K562 (cell line): Measurements from ENCODE around the gene PIK3C2A. TPM values are rescaled to one million over a fixed set of nuclear protein-coding genes. Genes with fewer than 3 reads are reported as not detected.
A peak's percentile ranks its signal among the peaks of the same experiment; 100 is the strongest.

Source experiments
- ATF3 ChIP-seq, 2 experiments: fragments of 450-650 bp in 1 of 2; sonication (generic) in 1 of 2; formaldehyde crosslinking in 1 of 2; IDR thresholded peaks in 1 of 2; conservative IDR thresholded peaks in 1 of 2; 2 replicates each; pipeline versions ENCODE4 v1.6.1 to v1.8.1; 2016 to 2023; ENCODE audit warnings: mild to moderate bottlenecking in 2 of 2, moderate library complexity in 2 of 2, inconsistent platforms in 1 of 2, missing genetic modification reagents in 1 of 2
- CBFA2T3 ChIP-seq: fragments of 450-650 bp; IDR thresholded peaks from 2 replicates; pipeline ENCODE4 v1.6.1; 2017
- CSDE1 ChIP-seq, 2 experiments: fragments of 450-650 bp; IDR thresholded peaks; 2 replicates each; pipeline ENCODE4 v1.6.1; 2016; ENCODE audit warnings: mild to moderate bottlenecking in 1 of 2
- DDX20 ChIP-seq: fragments of 450-650 bp; IDR thresholded peaks from 2 replicates; pipeline ENCODE4 v1.6.1; 2016; ENCODE audit warnings: missing genetic modification characterization, low read depth, mild to moderate bottlenecking, missing compliant biosample characterization, moderate library complexity
- ELF4 ChIP-seq: fragments of 450-650 bp; formaldehyde crosslinking; IDR thresholded peaks from 2 replicates; pipeline ENCODE4 v1.4.0; 2022; ENCODE audit warnings: missing genetic modification characterization
- EP400 ChIP-seq: fragments of 450-650 bp; IDR thresholded peaks from 2 replicates; pipeline ENCODE4 v1.6.1; 2017; ENCODE audit warnings: antibody characterized with exemption, mild to moderate bottlenecking, moderate library complexity
- EZH2 ChIP-seq: IDR thresholded peaks from 2 replicates; pipeline ENCODE4 v1.6.1; 2012; ENCODE audit warnings: low read depth, mild to moderate bottlenecking, inconsistent platforms, low read length, borderline replicate concordance
- GATAD2B ChIP-seq: fragments of 450-650 bp; IDR thresholded peaks from 2 replicates; pipeline ENCODE4 v1.6.1; 2017; ENCODE audit warnings: mild to moderate bottlenecking, borderline replicate concordance
- HNRNPK ChIP-seq: fragments of 200-400 bp; formaldehyde crosslinking; IDR thresholded peaks from one replicate; pipeline ENCODE4 v1.6.1; 2018; ENCODE audit warnings: mild to moderate bottlenecking, low read depth, low read length; ENCODE audit not compliant: poor library complexity, severe bottlenecking
- KLF10 ChIP-seq: fragments of 250-450 bp; sonication (Bioruptor Pico); IDR thresholded peaks from 2 replicates; pipeline ENCODE4 v1.6.1; 2021; ENCODE audit warnings: matching md5 sums
- MIER1 ChIP-seq: fragments of 450-650 bp; IDR thresholded peaks from 2 replicates; pipeline ENCODE4 v1.6.1; 2016; ENCODE audit warnings: antibody characterized with exemption, mild to moderate bottlenecking, low read depth
- NFIC ChIP-seq: fragments of 450-650 bp; IDR thresholded peaks from 2 replicates; pipeline ENCODE4 v1.6.1; 2017; ENCODE audit warnings: mild to moderate bottlenecking, inconsistent platforms
- NFXL1 ChIP-seq: fragments of 450-650 bp; formaldehyde crosslinking; IDR thresholded peaks from 2 replicates; pipeline ENCODE4 v1.4.0; 2021; ENCODE audit warnings: mild to moderate bottlenecking
- PHF21A ChIP-seq: fragments of 450-650 bp; IDR thresholded peaks from 2 replicates; pipeline ENCODE4 v1.6.1; 2017; ENCODE audit warnings: low read depth, borderline replicate concordance
- PTRF ChIP-seq: fragments of 450-650 bp; IDR thresholded peaks from 2 replicates; pipeline ENCODE4 v1.6.1; 2016; ENCODE audit warnings: mild to moderate bottlenecking, missing genetic modification characterization, missing compliant biosample characterization
- RBM39 ChIP-seq: fragments of 200-400 bp; formaldehyde crosslinking; optimal IDR thresholded peaks from 2 replicates; pipeline ENCODE3; 2018; ENCODE audit warnings: low read depth, low read length
- SAFB ChIP-seq: fragments of 200-400 bp; formaldehyde crosslinking; IDR thresholded peaks from 2 replicates; pipeline ENCODE4 v1.6.1; 2017; ENCODE audit warnings: low read depth, low read length, borderline replicate concordance
- XRCC5 ChIP-seq: fragments of 200-400 bp; formaldehyde crosslinking; IDR thresholded peaks from 2 replicates; pipeline ENCODE4 v1.6.1; 2017; ENCODE audit warnings: low read depth, mild to moderate bottlenecking, low read length
- ZC3H11A ChIP-seq: IDR thresholded peaks from 2 replicates; pipeline ENCODE4 v1.6.1; 2012; ENCODE audit warnings: low read depth, low read length, improper control_type of control experiment
- ZFP36 ChIP-seq: fragments of 150-350 bp; IDR thresholded peaks from 2 replicates; pipeline ENCODE4 v1.6.1; 2018; ENCODE audit warnings: low read length, low read depth; ENCODE audit not compliant: partially characterized antibody
- polyA plus RNA-seq, 8 experiments: library from polyadenylated mRNA; depleted of rRNA in 4 of 8; stranded (reverse) in 5 of 8; unstranded in 3 of 8; fragments of >200 nt; fragmentation: Nextera tagmentation in 2 of 8; fragmentation: Illumina TruSeq in 1 of 8; extraction: Ambion mirVana in 2 of 8; extraction: Trizol in 1 of 8; gene quantifications; 2 replicates each; pipeline versions ENCODE4 v1.2.1 to v1.2.3, GENCODE V29; 2011 to 2014; ENCODE audit warnings: inconsistent platforms in 1 of 8, missing spikeins in 1 of 8
- total RNA-seq, 7 experiments: library from RNA; depleted of rRNA in 6 of 7; stranded (reverse); fragments of >200 nt in 6 of 7; fragmentation: Illumina TruSeq in 2 of 7; extraction: Trizol in 2 of 7; gene quantifications; 2 replicates each; pipeline versions ENCODE4 v1.2.1 to v1.2.3, GENCODE V29; 2011 to 2021; ENCODE audit warnings: low replicate concordance in 1 of 7
- TF ChIP-seq, protein P1 (sequence below): fragments of 250-450 bp; sonication (Bioruptor Pico); IDR thresholded peaks from 2 replicates; pipeline ENCODE4 v1.4.0; 2020; ENCODE audit warnings: mild to moderate bottlenecking, moderate library complexity, borderline replicate concordance

PIK3C2A gene
- total and polyA plus RNA-seq, 9 of the 15 experiments (the other 6 are each of a cell fraction or from before 2014, with no cell fraction given): 3.1 to 25.2 (median 15.6) TPM

- TF ChIP-seq NFXL1 (CRISPR knock-in tag) (no peak), PTRF (tag) (no peak), CBFA2T3 (peak; percentile 100), XRCC5 (no peak), GATAD2B (peak; percentile 84; the same call in 1 of the 2 replicates), KLF10 (CRISPR knock-in tag) (no peak), EZH2 (no peak; the same call in 1 of the 2 replicates), DDX20 (tag) (no peak), PHF21A (peak; percentile 61; the same call in 1 of the 2 replicates), ELF4 (peak; percentile 95), RBM39 (no peak), ZC3H11A (no peak), CSDE1 (IDR thresholded peaks at IDR 0.05) (no peak), NFIC (peak; percentile 96), ZFP36 (no peak), EP400 (peak; percentile 34; the same call in 1 of the 2 replicates), MIER1 (no peak), HNRNPK (no peak), SAFB (no peak), ATF3 (IDR thresholded peaks at IDR 0.05) (no peak), ATF3 (CRISPR knock-in tag; conservative IDR thresholded peaks at IDR 0.05) (no peak)
- TF ChIP-seq, protein P1, sequence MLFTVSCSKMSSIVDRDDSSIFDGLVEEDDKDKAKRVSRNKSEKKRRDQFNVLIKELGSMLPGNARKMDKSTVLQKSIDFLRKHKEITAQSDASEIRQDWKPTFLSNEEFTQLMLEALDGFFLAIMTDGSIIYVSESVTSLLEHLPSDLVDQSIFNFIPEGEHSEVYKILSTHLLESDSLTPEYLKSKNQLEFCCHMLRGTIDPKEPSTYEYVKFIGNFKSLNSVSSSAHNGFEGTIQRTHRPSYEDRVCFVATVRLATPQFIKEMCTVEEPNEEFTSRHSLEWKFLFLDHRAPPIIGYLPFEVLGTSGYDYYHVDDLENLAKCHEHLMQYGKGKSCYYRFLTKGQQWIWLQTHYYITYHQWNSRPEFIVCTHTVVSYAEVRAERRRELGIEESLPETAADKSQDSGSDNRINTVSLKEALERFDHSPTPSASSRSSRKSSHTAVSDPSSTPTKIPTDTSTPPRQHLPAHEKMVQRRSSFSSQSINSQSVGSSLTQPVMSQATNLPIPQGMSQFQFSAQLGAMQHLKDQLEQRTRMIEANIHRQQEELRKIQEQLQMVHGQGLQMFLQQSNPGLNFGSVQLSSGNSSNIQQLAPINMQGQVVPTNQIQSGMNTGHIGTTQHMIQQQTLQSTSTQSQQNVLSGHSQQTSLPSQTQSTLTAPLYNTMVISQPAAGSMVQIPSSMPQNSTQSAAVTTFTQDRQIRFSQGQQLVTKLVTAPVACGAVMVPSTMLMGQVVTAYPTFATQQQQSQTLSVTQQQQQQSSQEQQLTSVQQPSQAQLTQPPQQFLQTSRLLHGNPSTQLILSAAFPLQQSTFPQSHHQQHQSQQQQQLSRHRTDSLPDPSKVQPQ: no peak
Measured at GRCh38 chr11:17186932-17187692, 20.7 kb downstream of the PIK3C2A start (continued).
